SH-SY5Y (cell line): Measurements from ENCODE around the gene SSNA1.

Source experiments
- GATA2 ChIP-seq: IDR thresholded peaks from 2 replicates; pipeline ENCODE4 v1.6.1; 2011; ENCODE audit warnings: mild to moderate bottlenecking, low read depth, low read length
- GATA3 ChIP-seq: IDR thresholded peaks from 2 replicates; pipeline ENCODE4 v1.6.1; 2011; ENCODE audit warnings: low read depth, mild to moderate bottlenecking, low read length, moderate library complexity

SSNA1 gene, protein sequence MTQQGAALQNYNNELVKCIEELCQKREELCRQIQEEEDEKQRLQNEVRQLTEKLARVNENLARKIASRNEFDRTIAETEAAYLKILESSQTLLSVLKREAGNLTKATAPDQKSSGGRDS

DNA sequence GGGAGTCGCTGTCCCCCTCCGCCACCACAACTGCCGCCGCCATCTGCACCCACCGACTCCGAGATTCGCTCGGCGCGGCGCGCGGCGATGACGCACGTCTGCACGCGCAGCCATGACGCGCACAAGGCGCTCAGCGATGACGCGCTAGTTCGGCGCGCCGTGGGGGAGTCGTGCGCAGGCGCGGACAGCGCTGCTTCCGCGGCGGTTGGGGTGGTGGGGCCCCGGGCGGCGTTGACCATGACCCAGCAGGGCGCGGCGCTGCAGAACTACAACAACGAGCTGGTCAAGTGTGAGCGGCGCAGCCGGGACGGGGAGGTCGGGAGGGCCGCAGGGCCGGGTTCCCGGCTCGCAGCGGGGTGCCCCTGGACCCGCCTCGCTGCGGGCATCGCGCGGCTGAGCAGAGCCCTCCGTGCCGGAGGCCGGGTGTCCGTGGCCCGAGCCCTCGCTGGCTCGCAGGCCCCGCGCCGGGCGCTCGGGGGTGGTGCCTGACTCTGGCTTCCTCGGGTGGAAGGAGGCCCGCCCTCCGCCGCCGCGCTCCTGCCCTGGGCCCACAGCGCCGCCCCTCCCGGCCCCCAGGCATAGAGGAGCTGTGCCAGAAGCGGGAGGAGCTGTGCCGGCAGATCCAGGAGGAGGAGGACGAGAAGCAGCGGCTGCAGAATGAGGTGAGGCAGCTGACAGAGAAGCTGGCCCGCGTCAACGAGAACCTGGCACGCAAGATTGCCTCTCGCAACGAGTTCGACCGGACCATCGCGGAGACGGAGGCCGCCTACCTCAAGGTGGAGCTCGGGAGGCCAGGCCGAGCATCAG lies at the start of gene SSNA1, which contains the start of gene ANAPC2:
SSNA1 (plus strand) TSS at position 187 of the 807 bp plus-strand sequence; CDS start at position 238, 51 bp downstream.
ANAPC2 (minus strand) TSS at position 71 of the 807 bp plus-strand sequence; CDS start at position 43, 28 bp downstream.
- no peak for TF ChIP-seq GATA3
- no peak for TF ChIP-seq GATA2

DNA sequence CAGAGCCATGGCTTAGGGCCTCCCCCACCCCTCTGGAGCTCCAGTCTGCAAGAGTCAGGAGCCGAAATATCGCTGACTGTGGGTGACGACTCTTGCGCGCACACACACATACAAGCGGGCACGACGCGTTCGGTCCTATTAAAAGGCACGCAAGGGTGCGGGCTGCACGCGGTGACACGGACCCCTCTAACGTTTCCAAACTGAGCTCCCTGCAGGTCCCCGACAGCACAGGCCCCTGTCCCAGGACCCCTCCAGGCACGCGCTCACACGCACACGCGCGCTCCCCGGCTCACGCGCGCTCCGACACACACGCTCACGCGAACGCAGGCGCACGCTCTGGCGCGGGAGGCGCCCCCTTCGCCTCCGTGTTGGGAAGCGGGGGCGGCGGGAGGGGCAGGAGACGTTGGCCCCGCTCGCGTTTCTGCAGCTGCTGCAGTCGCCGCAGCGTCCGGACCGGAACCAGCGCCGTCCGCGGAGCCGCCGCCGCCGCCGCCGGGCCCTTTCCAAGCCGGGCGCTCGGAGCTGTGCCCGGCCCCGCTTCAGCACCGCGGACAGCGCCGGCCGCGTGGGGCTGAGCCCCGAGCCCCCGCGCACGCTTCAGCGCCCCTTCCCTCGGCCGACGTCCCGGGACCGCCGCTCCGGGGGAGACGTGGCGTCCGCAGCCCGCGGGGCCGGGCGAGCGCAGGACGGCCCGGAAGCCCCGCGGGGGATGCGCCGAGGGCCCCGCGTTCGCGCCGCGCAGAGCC lies 49.6 kb upstream of the SSNA1 start, which contains the start of gene GRIN1:
GRIN1 (plus strand) TSS at position 433 of the 746 bp plus-strand sequence. CDS start 333 bp downstream, outside the sequence.
- TF ChIP-seq GATA3 (no peak), GATA2 (no peak)

DNA sequence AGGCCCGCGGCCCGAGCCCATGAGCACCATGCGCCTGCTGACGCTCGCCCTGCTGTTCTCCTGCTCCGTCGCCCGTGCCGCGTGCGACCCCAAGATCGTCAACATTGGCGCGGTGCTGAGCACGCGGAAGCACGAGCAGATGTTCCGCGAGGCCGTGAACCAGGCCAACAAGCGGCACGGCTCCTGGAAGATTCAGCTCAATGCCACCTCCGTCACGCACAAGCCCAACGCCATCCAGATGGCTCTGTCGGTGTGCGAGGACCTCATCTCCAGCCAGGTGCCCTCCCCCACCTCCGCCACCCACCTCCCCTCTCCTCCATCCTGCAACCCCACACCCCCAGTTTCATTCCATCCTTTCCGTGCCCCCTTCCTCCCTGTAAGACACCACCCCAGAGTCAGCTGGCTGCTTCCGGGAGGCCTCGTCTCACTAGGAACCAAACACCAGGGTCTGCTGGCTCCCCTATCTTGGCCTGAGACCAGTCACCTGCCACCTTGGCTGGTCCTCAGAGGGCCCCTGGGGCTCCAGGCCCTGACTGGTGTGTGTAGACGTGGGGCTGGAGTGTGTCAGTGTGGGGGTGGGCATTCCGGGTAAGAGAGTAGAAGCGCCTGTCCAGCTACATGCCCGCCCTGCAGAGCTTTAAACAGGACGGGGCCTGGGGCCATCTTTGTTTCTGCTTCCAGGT lies 48.9 kb upstream of the SSNA1 start:
- TF ChIP-seq GATA2 (no peak), GATA3 (no peak)

DNA sequence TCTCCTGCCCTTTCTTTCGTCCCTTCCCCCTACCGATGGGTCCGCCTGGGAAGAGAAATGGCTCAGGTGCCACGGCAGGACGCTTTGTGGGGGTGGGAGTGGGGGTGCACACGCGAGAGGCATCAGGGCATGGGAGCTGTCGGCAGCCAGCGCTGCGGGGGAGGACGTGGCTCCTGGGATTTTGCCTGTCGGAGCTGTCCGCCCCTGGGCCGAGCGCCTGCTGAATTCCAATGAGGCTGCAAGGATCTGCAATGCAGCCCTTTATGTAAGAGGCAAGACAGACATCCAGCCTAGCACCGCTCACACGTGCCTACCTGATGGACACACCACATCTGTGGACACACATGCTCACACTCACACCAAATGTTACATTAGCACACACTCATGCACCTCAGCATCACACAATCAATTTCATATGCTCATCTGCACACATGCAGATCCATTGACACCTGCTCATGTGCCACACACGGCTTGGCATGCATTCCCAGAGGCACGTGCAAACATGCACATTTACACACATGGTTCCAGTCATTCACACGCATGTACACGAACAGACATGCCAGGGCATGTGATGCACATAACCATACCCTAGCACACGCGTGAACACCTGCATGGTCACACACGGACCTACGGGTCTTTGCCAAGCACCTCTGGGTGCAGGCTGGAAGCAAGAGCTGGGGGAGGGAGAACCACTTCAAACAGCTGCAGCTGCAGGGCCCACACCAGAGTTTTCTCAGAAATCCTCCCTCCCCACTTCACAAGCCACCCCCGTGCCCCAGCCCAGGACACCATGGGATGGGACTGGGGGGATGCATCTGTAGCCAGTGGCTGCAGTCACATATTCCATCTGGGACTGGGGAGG lies 48.1 kb upstream of the SSNA1 start:
- TF ChIP-seq GATA3, result no peak
- TF ChIP-seq GATA2, result no peak

DNA sequence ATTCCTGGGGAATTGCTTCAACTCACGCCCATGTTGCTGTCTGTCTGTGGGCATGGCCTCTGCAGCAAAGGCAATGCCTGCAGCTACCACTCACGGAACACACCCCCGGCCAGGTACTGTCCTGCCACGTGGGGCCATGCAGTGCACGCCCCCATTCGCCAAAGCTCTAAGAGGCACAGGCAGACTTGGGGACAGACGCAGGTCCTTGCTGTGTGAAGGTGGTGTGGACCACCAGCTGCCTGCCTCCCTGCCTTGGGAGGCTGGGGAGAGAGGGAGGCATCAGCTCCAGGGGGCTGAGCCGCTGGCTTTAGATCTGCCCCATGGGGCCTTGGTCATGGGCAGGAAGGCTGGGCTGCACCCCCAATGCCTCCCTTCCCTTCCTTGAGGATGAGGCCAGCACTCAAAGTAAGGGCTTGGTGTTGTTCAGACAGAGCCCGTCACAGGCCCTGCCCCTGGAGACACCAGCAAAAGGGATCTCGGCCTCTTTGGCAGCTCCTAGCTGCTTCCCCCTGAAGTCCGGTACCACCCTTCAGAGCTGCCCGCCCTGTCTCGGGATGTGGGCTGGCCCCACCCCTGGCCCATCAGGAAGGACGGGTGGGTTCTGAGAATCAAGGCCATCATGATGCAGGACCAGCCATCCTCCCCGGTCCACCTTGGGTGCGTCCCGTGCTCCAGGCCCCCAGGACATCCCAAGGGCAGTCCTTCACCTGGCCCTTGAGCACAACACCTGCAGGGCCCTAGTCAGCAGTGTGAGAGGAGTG lies 47.2 kb upstream of the SSNA1 start:
- TF ChIP-seq GATA2 (no peak), GATA3 (no peak)

DNA sequence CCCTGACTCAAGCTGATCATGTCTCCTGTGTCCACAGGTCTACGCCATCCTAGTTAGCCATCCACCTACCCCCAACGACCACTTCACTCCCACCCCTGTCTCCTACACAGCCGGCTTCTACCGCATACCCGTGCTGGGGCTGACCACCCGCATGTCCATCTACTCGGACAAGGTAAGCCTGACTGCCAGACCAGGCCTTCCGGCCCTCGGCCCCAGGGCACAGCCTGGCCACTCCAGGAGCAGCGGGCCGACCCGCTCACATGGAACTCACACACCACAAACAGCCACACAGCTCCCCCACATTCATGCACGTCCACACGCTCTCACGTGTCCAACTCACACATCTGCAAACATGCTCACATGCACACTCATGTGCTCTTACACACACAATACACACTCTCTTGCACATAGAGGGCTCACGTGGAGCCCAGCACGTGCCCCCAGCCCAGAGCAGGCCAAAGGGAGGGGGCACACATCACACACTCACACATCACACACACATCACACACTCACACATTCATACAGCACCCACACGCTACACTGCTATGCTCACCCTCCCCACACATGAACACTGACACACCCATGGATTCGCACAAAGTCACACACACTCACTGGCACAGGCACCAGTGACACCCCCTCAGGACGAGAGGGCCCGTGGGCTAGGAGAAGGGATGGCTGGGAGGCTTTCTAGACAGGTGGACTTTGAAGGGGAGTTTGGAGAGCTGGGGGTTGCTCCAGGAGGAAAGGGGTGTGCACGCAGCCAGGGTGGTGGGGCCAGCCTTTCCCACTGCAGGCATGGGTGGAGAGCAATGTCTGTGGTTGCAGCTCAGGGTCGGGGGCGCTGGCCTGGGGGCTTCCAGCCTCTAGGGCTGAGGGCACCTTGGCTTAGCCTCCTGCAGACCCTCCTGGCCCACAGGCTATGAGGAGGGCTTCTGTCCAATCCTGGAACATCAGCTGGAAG lies 46.2 kb upstream of the SSNA1 start:
- TF ChIP-seq GATA2, result no peak
- TF ChIP-seq GATA3, result no peak

DNA sequence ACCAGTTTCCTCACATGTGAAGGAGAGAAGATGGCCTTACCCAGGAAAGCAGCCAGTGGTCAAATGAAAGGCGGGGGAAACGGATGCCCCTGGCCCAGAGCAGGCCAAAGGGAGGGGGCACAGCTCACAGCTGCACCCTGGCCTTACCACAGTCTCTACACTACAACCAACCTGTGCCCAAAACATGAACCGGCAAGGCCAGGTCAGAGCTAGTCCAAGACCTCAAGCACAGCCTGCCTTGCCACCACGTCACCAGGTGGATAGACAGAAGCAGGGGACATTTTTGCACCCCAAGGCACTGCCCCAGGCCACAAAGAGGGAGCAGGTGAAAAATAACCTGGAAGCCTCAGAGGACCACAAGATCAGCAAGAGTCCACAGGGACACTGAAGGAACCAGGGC lies 45.0 kb upstream of the SSNA1 start:
- TF ChIP-seq GATA2 (no peak), GATA3 (no peak)

DNA sequence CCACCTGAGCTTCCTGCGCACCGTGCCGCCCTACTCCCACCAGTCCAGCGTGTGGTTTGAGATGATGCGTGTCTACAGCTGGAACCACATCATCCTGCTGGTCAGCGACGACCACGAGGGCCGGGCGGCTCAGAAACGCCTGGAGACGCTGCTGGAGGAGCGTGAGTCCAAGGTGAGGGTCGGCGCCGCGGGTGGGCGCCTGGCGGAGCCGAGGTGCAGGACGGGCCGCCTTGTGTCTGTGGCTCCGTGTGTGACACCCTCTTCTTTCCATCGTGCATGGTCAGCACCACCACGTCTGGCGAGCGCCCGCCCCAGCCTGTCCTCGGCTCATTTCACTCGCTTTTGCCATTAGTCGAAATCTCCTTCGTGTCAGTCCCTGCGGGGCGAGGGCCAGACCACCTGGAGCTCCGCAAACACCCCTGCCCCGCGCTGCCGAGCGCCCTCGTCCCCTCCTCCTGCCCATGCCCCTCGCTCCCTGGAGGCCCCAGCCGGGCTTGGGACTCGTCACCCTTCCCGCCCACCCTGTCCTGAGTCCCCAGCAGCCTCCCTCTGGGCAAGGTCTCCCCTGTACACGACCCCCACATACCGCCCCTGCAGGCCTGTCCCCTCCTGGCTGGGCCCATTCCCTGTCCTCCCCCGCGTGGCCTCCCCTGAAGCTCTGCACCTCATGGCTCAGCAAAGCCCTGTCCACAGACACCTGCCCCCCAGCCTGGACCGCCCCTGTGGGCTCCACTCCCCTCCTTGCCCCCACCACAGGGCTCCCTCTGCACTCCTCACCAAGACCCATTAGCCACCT lies 42.5 kb upstream of the SSNA1 start:
- TF ChIP-seq GATA2 (no peak), GATA3 (no peak)

DNA sequence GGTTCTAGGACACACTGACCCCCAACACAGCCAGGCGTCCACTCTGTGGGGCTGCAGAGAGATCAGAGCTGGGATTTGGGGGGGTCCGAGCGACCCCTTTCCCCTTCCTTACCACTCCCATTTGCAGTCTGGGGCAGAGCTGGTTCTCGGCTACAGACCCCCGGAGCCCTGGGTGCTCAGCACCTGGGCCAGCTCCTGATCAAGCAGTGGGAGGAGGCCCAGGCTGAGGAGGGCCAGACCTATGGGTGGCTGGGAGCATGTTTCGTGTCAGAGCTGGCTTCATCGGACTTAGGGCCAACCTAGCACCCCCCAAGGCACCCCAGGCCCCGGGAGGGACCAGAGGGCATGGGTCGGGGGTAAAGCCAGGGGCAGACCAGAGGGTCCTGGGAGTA lies 42.0 kb upstream of the SSNA1 start:
- TF ChIP-seq GATA3 (no peak), GATA2 (no peak)

DNA sequence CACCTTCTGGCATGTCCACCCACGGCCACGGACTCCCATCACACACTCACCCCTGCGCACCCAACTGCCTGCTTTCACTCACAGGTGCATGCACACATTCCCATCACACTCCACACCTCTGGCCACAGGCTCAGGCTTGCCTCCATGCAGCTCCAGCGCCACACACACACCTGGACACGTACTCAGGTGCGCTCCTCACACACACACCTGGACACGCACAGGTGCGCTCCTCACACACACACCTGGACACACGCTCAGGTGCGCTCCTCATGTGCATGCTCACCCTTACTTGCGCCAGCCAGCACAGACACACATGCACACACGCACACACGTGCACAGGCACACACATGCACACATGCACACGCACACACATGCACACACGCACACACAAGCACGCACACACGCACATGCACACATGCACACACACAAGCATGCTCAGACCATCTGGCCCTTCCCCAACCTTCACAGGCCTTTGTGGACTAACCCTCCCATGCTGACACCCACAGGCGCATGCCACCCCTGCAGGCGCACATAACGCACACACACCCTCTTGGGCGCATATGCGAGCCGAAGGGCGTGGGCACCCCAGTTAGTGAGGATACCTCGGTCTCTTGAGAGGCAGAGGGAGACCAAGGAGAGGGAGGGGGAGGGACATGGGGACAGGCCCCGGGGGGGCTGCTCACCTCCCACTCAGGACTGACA lies 41.2 kb upstream of the SSNA1 start:
- TF ChIP-seq GATA3, result no peak
- no peak for TF ChIP-seq GATA2

DNA sequence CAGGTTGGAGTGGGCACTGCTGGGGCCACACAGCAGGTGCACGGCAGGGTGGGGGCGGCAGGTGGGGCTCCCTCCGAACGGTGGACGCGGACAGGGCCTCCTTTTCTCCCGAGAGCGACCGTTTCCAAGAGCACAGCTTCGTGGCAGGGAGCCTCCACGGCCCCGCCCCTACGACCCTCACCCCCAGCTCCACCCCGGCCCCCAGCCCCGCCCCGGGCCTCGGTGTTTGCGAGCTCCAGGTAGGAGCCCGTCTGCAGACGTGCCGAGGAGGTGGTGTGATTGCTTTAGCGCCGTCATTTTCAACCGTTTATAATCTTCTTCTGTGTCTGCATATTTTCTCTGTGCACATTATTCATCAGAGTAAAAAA lies 40.7 kb upstream of the SSNA1 start:
- no peak for TF ChIP-seq GATA3
- TF ChIP-seq GATA2, result no peak
